ENCODE measurements around the gene SH3TC2.

The SH3TC2 gene

DNA sequence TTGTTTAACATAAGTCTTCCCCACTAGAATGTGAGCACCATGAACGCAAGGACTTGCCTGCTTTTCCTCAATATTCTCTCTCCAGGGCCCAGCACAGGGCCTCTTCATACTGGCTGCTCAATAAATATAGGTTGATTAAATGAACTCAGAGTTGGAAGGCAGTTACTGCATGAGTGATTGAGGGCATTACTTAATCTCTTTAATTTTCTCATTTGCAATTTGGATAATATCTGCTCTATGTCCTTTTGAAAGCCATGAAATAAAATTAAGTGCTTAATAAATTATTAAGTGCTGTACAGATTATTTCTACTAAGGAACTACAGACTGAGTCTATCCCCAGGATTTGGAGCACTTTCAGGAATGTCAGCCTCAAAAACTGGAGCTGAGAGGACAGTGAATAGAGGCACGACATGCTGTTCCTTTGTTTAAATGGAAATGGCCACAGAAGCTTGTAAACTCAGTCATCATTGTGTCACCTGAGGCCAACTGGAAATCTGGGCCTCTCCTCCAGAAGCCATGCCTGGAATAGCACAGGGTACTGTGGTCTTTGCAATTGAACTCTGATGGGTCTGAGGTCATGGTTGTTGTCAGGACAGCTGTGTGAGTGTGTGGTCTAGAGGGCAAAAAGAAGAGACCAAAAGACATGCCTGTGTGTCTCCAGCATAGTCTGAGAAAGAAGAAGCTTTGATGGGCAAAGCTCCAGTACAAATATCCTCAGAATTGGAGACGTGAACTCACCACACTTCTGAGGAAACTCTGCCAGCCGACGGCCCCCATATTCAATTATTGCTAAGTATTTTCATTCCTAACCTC is 86.1 kb downstream of the SH3TC2 start:
- no peak overlapping the region for H2AFZ ChIP-seq (ENCODE audit: low read depth)
- no peak overlapping the region for H3K27ac ChIP-seq
- H4K20me1 ChIP-seq (ENCODE audit: insufficient read depth) = no peaks in the 10 kb centered on the region

DNA sequence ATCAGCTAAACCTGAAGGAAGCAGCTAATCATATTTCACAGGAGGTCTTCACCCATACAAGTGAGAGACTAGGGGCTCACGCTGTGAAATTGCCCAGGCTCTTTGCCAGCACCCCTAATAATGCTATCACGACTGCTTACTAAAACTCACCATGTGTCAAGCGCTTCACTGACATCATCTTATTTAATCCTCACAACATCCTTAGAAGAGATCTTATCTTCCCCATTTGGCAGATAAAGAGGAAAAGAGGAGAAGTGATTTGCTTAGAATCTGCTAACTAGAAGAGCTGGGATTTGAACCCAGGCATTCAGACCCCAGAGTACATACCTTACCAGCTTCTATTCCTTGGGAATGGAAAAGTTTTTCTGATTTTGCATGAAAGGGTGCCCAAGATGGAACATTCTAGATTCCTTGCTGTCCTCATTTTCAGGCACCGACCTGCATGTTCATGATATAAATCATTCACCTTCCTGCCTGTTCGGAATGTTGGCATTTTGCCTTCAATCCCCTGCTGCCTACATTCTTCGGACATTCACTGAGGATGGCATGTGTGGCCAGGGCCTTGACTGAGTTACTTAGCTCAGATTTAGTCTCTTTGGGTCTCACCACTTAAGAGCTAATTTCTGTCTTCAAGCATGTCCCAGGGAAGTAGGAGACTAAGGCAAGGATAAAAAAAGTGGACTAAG is 88.1 kb downstream of the SH3TC2 start:
- Histone ChIP-seq H3K36me3 (ENCODE audit: insufficient read depth) (no peaks in the 10 kb centered on the region), H3K79me2 (ENCODE audit: insufficient read depth, low read depth) (no peaks in the 10 kb centered on the region), H4K20me1 (ENCODE audit: insufficient read depth) (no peaks in the 10 kb centered on the region), H3K4me2 (no peak overlapping the region), H3K4me1 (ENCODE audit: low read depth, poor library complexity, severe bottlenecking) (no peaks in the 10 kb centered on the region), H3K27ac (no peak overlapping the region), H3K4me3 (IDR thresholded peaks at IDR 0.05; ENCODE audit: insufficient read depth, low read depth, low read length) (no peak overlapping the region), H2AFZ (ENCODE audit: low read depth) (no peak overlapping the region), H3K27me3 (ENCODE audit: insufficient read depth, low read depth) (no peaks in the 10 kb centered on the region), H3K9ac (no peak overlapping the region)
- TF ChIP-seq, protein P1, sequence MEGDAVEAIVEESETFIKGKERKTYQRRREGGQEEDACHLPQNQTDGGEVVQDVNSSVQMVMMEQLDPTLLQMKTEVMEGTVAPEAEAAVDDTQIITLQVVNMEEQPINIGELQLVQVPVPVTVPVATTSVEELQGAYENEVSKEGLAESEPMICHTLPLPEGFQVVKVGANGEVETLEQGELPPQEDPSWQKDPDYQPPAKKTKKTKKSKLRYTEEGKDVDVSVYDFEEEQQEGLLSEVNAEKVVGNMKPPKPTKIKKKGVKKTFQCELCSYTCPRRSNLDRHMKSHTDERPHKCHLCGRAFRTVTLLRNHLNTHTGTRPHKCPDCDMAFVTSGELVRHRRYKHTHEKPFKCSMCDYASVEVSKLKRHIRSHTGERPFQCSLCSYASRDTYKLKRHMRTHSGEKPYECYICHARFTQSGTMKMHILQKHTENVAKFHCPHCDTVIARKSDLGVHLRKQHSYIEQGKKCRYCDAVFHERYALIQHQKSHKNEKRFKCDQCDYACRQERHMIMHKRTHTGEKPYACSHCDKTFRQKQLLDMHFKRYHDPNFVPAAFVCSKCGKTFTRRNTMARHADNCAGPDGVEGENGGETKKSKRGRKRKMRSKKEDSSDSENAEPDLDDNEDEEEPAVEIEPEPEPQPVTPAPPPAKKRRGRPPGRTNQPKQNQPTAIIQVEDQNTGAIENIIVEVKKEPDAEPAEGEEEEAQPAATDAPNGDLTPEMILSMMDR (conservative IDR thresholded peaks at IDR 0.05; ENCODE audit: low read depth, low read length) = no peak

More for the DNA sequence above, 86.1 kb downstream of the SH3TC2 start:
- Histone ChIP-seq H3K27me3 (ENCODE audit: insufficient read depth, low read depth) (no peaks in the 10 kb centered on the region), H3K9ac (no peak overlapping the region), H3K36me3 (ENCODE audit: insufficient read depth) (no peaks in the 10 kb centered on the region), H3K4me2 (no peak overlapping the region), H3K4me3 (IDR thresholded peaks at IDR 0.05; ENCODE audit: insufficient read depth, low read depth, low read length) (no peak overlapping the region), H3K4me1 (ENCODE audit: low read depth, poor library complexity, severe bottlenecking) (no peaks in the 10 kb centered on the region), H3K79me2 (ENCODE audit: insufficient read depth, low read depth) (no peaks in the 10 kb centered on the region)
- TF ChIP-seq, protein P1 (conservative IDR thresholded peaks at IDR 0.05; ENCODE audit: low read depth, low read length) = no peak

DNA sequence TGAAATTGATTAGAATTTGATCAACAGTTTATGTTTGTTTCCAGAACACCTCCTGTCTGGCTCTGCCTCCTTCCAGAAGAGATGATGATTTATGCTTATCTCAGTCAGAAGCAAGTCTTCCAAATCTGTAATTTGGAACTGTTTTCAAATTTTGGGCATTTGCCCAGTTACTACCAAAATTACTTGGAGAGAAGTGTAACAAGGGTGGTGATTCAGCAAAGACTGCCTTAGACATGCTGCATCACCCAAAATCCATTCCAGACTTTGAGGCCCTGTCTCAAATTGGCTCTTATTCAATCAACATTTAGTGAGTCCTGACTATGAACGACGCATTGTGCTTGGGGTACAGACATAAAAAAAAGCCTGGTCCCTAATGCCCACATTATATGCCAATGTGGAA is 89.4 kb downstream of the SH3TC2 start:
- Histone ChIP-seq H3K4me3 (IDR thresholded peaks at IDR 0.05; ENCODE audit: insufficient read depth, low read depth, low read length) (no peak overlapping the region), H3K4me2 (no peak overlapping the region), H3K27me3 (ENCODE audit: insufficient read depth, low read depth) (no peaks in the 10 kb centered on the region), H2AFZ (ENCODE audit: low read depth) (no peak overlapping the region), H3K79me2 (ENCODE audit: insufficient read depth, low read depth) (no peaks in the 10 kb centered on the region), H3K4me1 (ENCODE audit: low read depth, poor library complexity, severe bottlenecking) (no peaks in the 10 kb centered on the region), H3K9ac (no peak overlapping the region), H4K20me1 (ENCODE audit: insufficient read depth) (no peaks in the 10 kb centered on the region), H3K27ac (no peak overlapping the region), H3K36me3 (ENCODE audit: insufficient read depth) (no peaks in the 10 kb centered on the region)
- TF ChIP-seq, protein P1 (conservative IDR thresholded peaks at IDR 0.05; ENCODE audit: low read depth, low read length) = no peak

DNA sequence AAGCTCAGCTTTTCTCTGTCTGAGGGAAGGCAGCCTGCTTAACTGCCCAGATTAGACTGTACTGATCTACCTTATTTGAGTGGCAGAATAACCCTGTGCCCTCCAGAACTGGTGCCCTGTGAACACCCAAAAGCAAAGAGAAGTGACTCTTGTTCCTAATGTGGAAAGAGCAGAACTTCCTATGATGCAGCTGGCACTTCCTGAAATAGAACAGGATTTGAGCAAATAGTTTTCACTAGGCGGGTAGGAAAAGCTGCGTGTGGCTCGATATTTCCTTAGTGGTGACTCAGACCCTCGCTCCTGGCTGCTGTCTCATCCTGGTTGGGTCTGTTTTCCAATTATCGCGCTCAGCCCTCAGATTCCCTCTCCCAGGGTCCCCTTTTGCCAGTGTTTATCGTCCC is 89.9 kb downstream of the SH3TC2 start:
- Histone ChIP-seq H3K27me3 (ENCODE audit: insufficient read depth, low read depth) (no peaks in the 10 kb centered on the region), H3K36me3 (ENCODE audit: insufficient read depth) (no peaks in the 10 kb centered on the region), H4K20me1 (ENCODE audit: insufficient read depth) (no peaks in the 10 kb centered on the region), H3K9ac (no peak overlapping the region), H3K4me1 (ENCODE audit: low read depth, poor library complexity, severe bottlenecking) (no peaks in the 10 kb centered on the region), H3K79me2 (ENCODE audit: insufficient read depth, low read depth) (no peaks in the 10 kb centered on the region), H3K27ac (no peak overlapping the region), H2AFZ (ENCODE audit: low read depth) (no peak overlapping the region), H3K4me3 (IDR thresholded peaks at IDR 0.05; ENCODE audit: insufficient read depth, low read depth, low read length) (no peak overlapping the region), H3K4me2 (no peak overlapping the region)
- TF ChIP-seq, protein P1 (conservative IDR thresholded peaks at IDR 0.05; ENCODE audit: low read depth, low read length) = no peak

Measured in KMS-11 (cell line).